Measurements from ENCODE around the gene CNTN4.

The CNTN4 gene

GRCh38 chr3:2995195-2995594 is 896.5 kb downstream of the CNTN4 start:
- DNase-seq (ENCODE audit: low spot score): no peak
- in situ Hi-C loops (cut with MboI; ENCODE audit: low sequenced_read_pairs, unreplicated experiment): no loop called here
- TF ChIP-seq CTCF (IDR thresholded peaks at IDR 0.05; ENCODE audit: borderline replicate concordance, control extremely low read depth, extremely low read depth, insufficient read depth, missing control alignments): no peak

GRCh38 chr3:3005146-3005744 is 906.6 kb downstream of the CNTN4 start:
- TF ChIP-seq CTCF (IDR thresholded peaks at IDR 0.05; ENCODE audit: borderline replicate concordance, control extremely low read depth, extremely low read depth, insufficient read depth, missing control alignments): no peak
- DNase-seq (ENCODE audit: low spot score): no peak
- in situ Hi-C loops (cut with MboI; ENCODE audit: low sequenced_read_pairs, unreplicated experiment): loop anchor here (25.0 kb wide), 1 partner anchor 243 kb away; no protein-coding TSS in a partner anchor

GRCh38 chr3:3013317-3014052 is 914.8 kb downstream of the CNTN4 start:
- DNase-seq (ENCODE audit: low spot score): no peak
- no peak for TF ChIP-seq CTCF (IDR thresholded peaks at IDR 0.05; ENCODE audit: borderline replicate concordance, control extremely low read depth, extremely low read depth, insufficient read depth, missing control alignments)
- in situ Hi-C loops (cut with MboI; ENCODE audit: low sequenced_read_pairs, unreplicated experiment): loop anchor here (25.0 kb wide), 1 partner anchor 251 kb away; no protein-coding TSS in a partner anchor

GRCh38 chr3:3015185-3016089 is 916.8 kb downstream of the CNTN4 start:
- TF ChIP-seq CTCF (IDR thresholded peaks at IDR 0.05; ENCODE audit: borderline replicate concordance, control extremely low read depth, extremely low read depth, insufficient read depth, missing control alignments): no peak
- in situ Hi-C loops (cut with MboI; ENCODE audit: low sequenced_read_pairs, unreplicated experiment): loop anchor here (25.0 kb wide), 1 partner anchor 253 kb away; no protein-coding TSS in a partner anchor
- no peak for DNase-seq (ENCODE audit: low spot score)

GRCh38 chr3:3016226-3016625 is 917.6 kb downstream of the CNTN4 start:
- DNase-seq (ENCODE audit: low spot score): no peak
- in situ Hi-C loops (cut with MboI; ENCODE audit: low sequenced_read_pairs, unreplicated experiment): loop anchor here (25.0 kb wide), 1 partner anchor 254 kb away; no protein-coding TSS in a partner anchor
- TF ChIP-seq CTCF (IDR thresholded peaks at IDR 0.05; ENCODE audit: borderline replicate concordance, control extremely low read depth, extremely low read depth, insufficient read depth, missing control alignments): no peak

GRCh38 chr3:3020209-3020608 is 921.5 kb downstream of the CNTN4 start:
- no peak for TF ChIP-seq CTCF (IDR thresholded peaks at IDR 0.05; ENCODE audit: borderline replicate concordance, control extremely low read depth, extremely low read depth, insufficient read depth, missing control alignments)
- DNase-seq (ENCODE audit: low spot score): no peak
- in situ Hi-C loops (cut with MboI; ENCODE audit: low sequenced_read_pairs, unreplicated experiment): loop anchor here (25.0 kb wide), 1 partner anchor 258 kb away; no protein-coding TSS in a partner anchor
